ENCODE data around the gene CPNE5.

CPNE5 gene

DNA sequence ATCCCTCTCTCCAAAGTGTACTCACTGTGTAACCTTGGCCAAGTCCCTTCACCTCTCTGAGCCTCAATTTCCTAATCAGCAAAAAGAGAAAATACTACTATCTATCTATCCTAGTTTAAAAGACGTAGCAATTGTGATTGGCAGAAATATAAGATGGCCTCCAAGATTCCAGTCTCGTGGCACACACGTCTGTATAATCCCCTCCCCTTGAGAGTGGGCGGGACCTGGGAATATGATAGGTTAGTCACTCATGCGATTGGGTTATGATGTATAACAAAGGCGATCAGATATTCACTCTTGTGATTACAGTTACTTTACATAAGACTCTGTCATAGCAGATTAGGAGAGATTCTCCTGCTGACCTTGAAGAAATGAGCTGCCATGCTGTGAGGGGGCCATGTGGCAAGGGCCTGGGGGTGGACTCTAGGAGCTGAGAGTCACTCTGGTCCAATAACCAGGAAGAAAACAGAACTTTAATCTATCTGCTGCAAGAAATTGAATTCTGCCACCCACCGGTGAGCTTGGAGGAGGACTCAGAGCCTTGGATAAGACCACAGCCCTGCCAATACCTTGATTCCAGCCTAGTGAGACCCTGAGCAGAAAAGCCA, 6.0 kb downstream of the CPNE5 start:
- H3K27me3 ChIP-seq (ENCODE audit: insufficient read depth, low read length) = peaks cover 5% of the 10 kb centered on the region
- H3K4me1 ChIP-seq (ENCODE audit: control insufficient read depth, insufficient read depth, low read length, unreplicated experiment) = no peaks in the 10 kb centered on the region
- H3K4me3 ChIP-seq (ENCODE audit: low read depth, low read length) = no peak overlapping the region
- no peak overlapping the region for H3K27ac ChIP-seq (ENCODE audit: low read depth, low read length)
- H3K36me3 ChIP-seq (ENCODE audit: insufficient read depth, low read length) = no peaks in the 10 kb centered on the region
- H3K79me2 ChIP-seq (ENCODE audit: control insufficient read depth, insufficient read depth, low read length, unreplicated experiment) = no peaks in the 10 kb centered on the region
- H2AFZ ChIP-seq (ENCODE audit: low read length, unreplicated experiment) = no peak overlapping the region

DNA sequence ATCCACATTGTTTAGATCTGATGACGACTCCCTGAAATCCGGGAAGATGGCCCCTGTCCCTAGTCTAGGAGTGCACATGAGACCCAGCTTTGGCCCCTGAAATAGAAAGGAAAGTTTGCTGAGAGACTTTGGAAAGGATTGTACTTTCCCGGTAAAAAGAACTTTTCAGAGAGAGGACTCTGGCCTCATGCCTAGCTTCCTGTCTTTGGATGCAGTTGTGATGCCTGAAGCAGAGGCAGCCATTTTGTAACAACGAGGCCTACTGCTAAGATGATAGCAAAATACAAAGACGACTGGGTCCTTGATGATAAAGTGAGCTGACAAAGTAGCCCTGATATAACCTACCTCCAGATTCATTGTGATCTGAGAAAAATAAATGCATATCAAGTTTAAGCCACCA, 6.9 kb downstream of the CPNE5 start:
- peaks cover 7% of the 10 kb centered on the region for H3K4me1 ChIP-seq (ENCODE audit: control insufficient read depth, insufficient read depth, low read length, unreplicated experiment)
- no peak overlapping the region for H3K4me3 ChIP-seq (ENCODE audit: low read depth, low read length)
- H2AFZ ChIP-seq (ENCODE audit: low read length, unreplicated experiment) = no peak overlapping the region
- no peak overlapping the region for H3K27ac ChIP-seq (ENCODE audit: low read depth, low read length)
- H3K79me2 ChIP-seq (ENCODE audit: control insufficient read depth, insufficient read depth, low read length, unreplicated experiment) = no peaks in the 10 kb centered on the region
- no peaks in the 10 kb centered on the region; the same call in 1 of the 2 replicates for H3K27me3 ChIP-seq (ENCODE audit: insufficient read depth, low read length)
- H3K36me3 ChIP-seq (ENCODE audit: insufficient read depth, low read length) = no peaks in the 10 kb centered on the region

DNA sequence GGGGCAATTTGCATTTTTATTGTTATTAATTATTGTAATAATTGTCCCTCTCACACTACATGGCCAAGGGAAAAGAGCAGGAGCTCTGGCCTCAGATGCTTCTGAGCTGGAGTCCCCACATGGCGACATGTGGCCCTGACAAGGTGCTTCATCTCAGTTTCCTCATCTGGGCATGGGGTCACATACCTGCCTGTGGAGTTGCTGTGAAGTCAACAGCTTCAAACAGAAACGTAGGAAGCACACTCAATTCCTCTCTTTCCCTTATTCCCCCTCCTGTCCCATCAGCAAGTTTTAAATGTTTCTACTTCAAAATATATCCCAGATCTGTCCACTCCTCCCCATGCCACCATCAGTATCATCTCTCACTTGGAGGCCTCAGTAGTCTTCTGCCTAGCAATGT, 8.7 kb downstream of the CPNE5 start:
- H3K4me1 ChIP-seq (ENCODE audit: control insufficient read depth, insufficient read depth, low read length, unreplicated experiment) = peaks cover 19% of the 10 kb centered on the region
- H2AFZ ChIP-seq (ENCODE audit: low read length, unreplicated experiment) = no peak overlapping the region
- no peaks in the 10 kb centered on the region for H3K36me3 ChIP-seq (ENCODE audit: insufficient read depth, low read length)
- H3K79me2 ChIP-seq (ENCODE audit: control insufficient read depth, insufficient read depth, low read length, unreplicated experiment) = no peaks in the 10 kb centered on the region
- no peak overlapping the region for H3K4me3 ChIP-seq (ENCODE audit: low read depth, low read length)
- no peaks in the 10 kb centered on the region for H3K27me3 ChIP-seq (ENCODE audit: insufficient read depth, low read length)
- H3K27ac ChIP-seq (ENCODE audit: low read depth, low read length) = no peak overlapping the region

DNA sequence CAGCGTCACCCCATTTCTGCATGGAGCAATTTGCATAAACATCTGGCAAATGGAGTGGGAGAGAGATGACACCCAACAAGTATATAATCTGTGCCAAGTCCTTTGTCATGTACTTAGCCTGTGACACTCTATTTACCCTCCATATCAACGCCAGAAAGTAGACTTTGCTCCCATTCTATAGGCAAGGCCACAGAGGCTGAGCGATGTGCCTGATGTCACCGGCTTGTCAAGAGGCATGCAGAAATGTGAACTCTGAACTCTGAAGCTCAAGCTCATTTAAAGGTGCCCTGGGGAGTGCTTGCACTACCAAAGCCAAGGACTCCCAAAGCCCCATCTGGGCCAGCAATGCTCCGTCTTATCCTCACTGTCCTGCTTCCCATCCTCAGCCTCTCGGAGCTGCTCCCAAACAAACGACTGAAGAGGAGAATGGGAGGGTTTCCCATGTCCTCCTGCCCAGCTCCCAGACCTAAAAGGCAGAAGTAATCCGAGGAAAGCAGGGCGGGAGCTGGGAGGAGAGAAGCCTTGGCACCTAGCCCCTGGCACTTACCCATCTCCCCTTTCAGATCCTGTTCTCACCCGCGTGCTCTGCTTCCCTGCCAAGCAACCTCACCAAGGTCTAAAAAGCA, 9.2 kb downstream of the CPNE5 start:
- no peak overlapping the region for H3K27ac ChIP-seq (ENCODE audit: low read depth, low read length)

DNA sequence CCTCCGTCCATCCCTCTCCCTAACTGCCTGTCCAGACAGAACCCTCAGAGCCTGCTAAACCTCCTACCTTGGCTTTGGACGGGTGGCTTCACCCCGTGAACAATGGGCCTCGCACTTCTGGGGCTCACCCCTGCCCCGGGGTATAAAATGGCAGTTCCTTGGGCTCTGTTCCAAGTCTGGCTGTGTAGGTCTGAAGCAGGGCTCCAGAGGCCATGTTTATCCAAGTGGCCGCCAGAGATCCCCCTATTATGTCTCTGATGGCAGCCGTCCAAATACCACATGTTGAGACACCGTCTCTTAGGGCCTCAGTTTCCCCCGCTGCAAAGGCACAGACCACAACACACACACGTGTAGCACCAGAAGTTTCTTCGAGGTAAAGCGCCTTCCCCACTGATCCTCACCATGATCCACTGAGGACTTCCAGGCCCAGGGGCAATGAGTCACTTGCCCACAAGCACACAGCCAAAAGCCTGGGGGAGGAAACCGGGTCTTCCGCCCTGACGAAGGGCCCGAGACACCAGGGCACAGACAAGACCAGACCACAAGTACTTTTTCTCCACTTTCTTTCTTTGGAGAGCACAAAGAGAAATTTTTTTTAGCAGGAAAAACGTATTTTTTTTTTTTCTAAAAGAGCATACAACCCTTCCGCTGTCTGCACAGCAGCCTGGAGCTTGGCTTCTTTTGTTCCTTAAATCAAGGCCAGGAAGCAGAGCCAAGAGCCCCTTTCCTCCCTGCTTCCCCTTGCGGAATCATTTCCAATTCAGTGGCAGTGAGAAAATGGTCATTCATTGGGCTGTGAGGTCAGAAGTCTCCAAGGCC, 11.8 kb downstream of the CPNE5 start:
- peak overlapping the region; percentile 88 for H2AFZ ChIP-seq (ENCODE audit: low read length, unreplicated experiment)
- peak overlapping the region; percentile 43 for H3K27ac ChIP-seq (ENCODE audit: low read depth, low read length)
- no peaks in the 10 kb centered on the region for H3K27me3 ChIP-seq (ENCODE audit: insufficient read depth, low read length)
- H3K79me2 ChIP-seq (ENCODE audit: control insufficient read depth, insufficient read depth, low read length, unreplicated experiment) = no peaks in the 10 kb centered on the region
- H3K4me1 ChIP-seq (ENCODE audit: control insufficient read depth, insufficient read depth, low read length, unreplicated experiment) = peaks cover 19% of the 10 kb centered on the region
- no peaks in the 10 kb centered on the region for H3K36me3 ChIP-seq (ENCODE audit: insufficient read depth, low read length)
- no peak overlapping the region for H3K4me3 ChIP-seq (ENCODE audit: low read depth, low read length)

More for the DNA sequence above, 9.2 kb downstream of the CPNE5 start:
- H3K27me3 ChIP-seq (ENCODE audit: insufficient read depth, low read length) = no peaks in the 10 kb centered on the region
- H3K4me1 ChIP-seq (ENCODE audit: control insufficient read depth, insufficient read depth, low read length, unreplicated experiment) = peaks cover 19% of the 10 kb centered on the region
- no peaks in the 10 kb centered on the region for H3K79me2 ChIP-seq (ENCODE audit: control insufficient read depth, insufficient read depth, low read length, unreplicated experiment)
- H3K4me3 ChIP-seq (ENCODE audit: low read depth, low read length) = no peak overlapping the region
- H2AFZ ChIP-seq (ENCODE audit: low read length, unreplicated experiment) = no peak overlapping the region
- no peaks in the 10 kb centered on the region for H3K36me3 ChIP-seq (ENCODE audit: insufficient read depth, low read length)

DNA sequence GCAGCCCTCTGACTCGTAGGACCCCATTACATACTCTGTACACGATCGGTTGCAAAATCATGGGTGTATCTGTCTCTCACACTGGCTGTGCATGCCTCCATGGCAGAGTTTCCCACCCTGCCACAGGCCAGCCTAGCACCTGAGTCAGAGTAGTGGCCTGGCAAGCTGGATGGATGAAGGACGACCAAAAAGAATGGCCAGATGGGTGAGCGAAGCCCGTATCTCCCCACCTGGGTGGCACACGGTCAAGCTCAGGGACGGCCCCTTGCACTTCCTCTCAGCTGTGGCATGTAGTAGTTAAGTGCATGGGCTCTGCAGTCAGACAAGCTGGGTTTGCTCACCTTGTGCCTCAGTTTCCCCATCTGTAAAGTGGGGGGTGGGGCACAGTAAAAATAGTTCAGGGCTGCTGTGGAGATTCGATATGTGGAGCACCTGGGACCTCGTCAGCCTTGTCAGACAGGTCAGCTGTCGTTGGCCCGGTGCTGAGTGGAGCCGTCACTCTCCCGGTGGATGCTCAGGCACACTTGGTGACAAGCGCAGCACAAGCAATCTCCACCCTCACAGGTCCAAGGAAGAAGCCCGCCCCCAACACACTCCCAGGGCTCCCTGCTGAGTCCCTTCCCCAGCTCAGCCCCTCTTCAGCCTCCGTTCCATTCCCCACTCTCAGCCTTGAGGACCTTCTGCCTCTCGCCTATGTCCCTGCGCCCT, 12.6 kb downstream of the CPNE5 start:
- Histone ChIP-seq H3K27me3 (ENCODE audit: insufficient read depth, low read length) (no peaks in the 10 kb centered on the region), H3K4me1 (ENCODE audit: control insufficient read depth, insufficient read depth, low read length, unreplicated experiment) (peaks cover 19% of the 10 kb centered on the region), H3K79me2 (ENCODE audit: control insufficient read depth, insufficient read depth, low read length, unreplicated experiment) (no peaks in the 10 kb centered on the region), H3K36me3 (ENCODE audit: insufficient read depth, low read length) (no peaks in the 10 kb centered on the region), H2AFZ (ENCODE audit: low read length, unreplicated experiment) (peak overlapping the region; percentile 88), H3K4me3 (ENCODE audit: low read depth, low read length) (no peak overlapping the region), H3K27ac (ENCODE audit: low read depth, low read length) (no peak overlapping the region)

DNA sequence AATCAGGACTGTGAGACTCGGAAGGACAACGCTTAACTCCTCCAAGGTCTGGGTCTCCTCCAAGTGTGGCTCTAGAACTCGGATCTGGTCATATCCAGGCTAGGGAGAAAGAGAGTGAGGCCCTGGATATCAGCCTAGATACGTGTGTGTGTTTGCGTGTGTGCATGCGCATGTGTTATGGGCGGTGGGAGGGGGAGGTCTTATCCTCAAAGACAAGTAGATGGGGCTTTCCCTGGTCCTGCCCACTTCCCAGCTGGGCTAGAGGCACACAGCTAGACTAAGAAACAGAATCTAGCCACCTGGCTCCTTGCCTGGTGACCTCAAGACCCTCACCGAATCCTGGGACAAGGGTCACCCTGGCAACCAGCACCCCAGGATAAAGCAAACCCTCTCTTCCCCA, 13.2 kb downstream of the CPNE5 start:
- Histone ChIP-seq H3K27me3 (ENCODE audit: insufficient read depth, low read length) (no peaks in the 10 kb centered on the region), H3K36me3 (ENCODE audit: insufficient read depth, low read length) (no peaks in the 10 kb centered on the region)

DNA sequence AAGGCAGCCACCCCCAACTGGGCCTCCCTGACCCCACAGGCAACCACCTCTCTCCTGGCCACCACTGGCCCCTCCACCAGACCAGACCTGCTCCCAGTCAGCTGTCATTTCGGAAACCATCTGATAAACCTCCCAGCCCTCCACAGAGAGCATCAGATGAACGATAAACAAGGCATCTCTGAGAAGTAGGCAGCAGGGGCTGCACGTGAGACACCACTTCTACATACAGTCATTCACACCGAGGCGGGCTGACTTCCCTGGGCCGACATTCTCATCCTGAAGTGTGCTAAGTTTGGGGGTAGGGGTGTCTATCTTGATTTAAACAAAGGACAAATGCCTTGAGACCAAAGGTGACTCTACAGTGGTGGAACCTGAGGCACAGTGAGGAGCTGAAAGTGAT, 13.8 kb downstream of the CPNE5 start:
- no peaks in the 10 kb centered on the region for H3K27me3 ChIP-seq (ENCODE audit: insufficient read depth, low read length)
- H2AFZ ChIP-seq (ENCODE audit: low read length, unreplicated experiment) = no peak overlapping the region
- peaks cover 26% of the 10 kb centered on the region for H3K4me1 ChIP-seq (ENCODE audit: control insufficient read depth, insufficient read depth, low read length, unreplicated experiment)

More for the DNA sequence above, 13.2 kb downstream of the CPNE5 start:
- no peaks in the 10 kb centered on the region for H3K79me2 ChIP-seq (ENCODE audit: control insufficient read depth, insufficient read depth, low read length, unreplicated experiment)
- H3K4me3 ChIP-seq (ENCODE audit: low read depth, low read length) = no peak overlapping the region
- peaks cover 23% of the 10 kb centered on the region for H3K4me1 ChIP-seq (ENCODE audit: control insufficient read depth, insufficient read depth, low read length, unreplicated experiment)
- no peak overlapping the region for H3K27ac ChIP-seq (ENCODE audit: low read depth, low read length)
- no peak overlapping the region for H2AFZ ChIP-seq (ENCODE audit: low read length, unreplicated experiment)

DNA sequence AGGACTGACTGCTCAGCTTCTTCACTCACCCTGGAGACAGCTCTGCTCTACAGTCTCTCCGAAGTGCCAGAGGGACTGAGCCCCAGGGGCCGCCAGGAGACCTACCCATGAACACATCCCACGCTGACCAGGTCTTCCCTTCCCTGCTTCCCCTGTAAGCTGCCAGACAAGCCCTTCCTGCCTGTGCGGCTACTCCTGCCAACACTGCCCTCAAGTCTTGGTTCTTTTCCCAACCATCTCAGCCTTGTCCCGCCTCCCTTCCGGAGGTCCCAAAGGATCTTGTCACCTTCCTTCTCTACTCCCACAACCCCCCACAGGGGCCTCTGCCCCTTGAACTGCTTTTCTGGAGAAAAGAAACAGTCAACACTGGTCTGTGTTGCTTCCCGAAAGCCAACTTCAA, 15.0 kb downstream of the CPNE5 start:
- Histone ChIP-seq H3K4me1 (ENCODE audit: control insufficient read depth, insufficient read depth, low read length, unreplicated experiment) (peaks cover 26% of the 10 kb centered on the region), H3K36me3 (ENCODE audit: insufficient read depth, low read length) (no peaks in the 10 kb centered on the region), H3K4me3 (ENCODE audit: low read depth, low read length) (no peak overlapping the region), H3K27me3 (ENCODE audit: insufficient read depth, low read length) (no peaks in the 10 kb centered on the region), H3K79me2 (ENCODE audit: control insufficient read depth, insufficient read depth, low read length, unreplicated experiment) (no peaks in the 10 kb centered on the region), H3K27ac (ENCODE audit: low read depth, low read length) (no peak overlapping the region), H2AFZ (ENCODE audit: low read length, unreplicated experiment) (no peak overlapping the region)

More for the DNA sequence above, 13.8 kb downstream of the CPNE5 start:
- H3K36me3 ChIP-seq (ENCODE audit: insufficient read depth, low read length) = no peaks in the 10 kb centered on the region
- no peaks in the 10 kb centered on the region for H3K79me2 ChIP-seq (ENCODE audit: control insufficient read depth, insufficient read depth, low read length, unreplicated experiment)
- H3K27ac ChIP-seq (ENCODE audit: low read depth, low read length) = no peak overlapping the region
- H3K4me3 ChIP-seq (ENCODE audit: low read depth, low read length) = no peak overlapping the region

DNA sequence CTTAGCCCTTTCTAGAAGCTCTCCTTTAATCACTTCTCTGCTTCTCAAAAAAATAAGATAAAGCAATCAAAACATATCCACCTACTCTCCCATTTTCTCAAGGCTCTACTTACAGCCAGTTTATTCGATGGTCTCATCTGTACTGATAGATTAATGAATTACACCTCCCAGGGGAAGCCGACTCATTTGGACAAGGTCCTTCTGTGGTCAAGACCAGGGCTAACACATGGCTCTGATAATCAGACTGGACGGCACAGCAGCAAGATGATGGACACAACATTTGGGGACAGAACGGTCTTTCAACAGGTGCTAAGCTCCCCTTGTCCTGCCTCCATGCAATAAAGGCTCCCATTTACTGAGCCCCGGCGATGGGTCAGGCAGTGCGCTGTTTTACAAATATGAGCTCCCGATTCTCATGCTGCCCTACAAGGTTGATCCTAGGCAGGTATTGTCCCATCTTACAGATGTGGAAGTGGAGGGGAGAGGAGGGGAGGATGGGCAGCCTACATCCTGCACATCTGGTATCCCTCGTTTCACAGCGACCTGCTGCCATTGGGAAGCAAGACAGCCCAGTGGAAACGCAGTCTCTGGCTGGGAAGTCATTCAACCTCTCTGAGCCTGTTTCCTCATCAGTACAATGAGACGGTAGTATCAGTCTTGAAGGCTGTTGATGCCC, 15.7 kb downstream of the CPNE5 start:
- H3K4me1 ChIP-seq (ENCODE audit: control insufficient read depth, insufficient read depth, low read length, unreplicated experiment) = peaks cover 26% of the 10 kb centered on the region

More for the DNA sequence above, 15.7 kb downstream of the CPNE5 start:
- no peaks in the 10 kb centered on the region for H3K79me2 ChIP-seq (ENCODE audit: control insufficient read depth, insufficient read depth, low read length, unreplicated experiment)
- no peak overlapping the region for H3K27ac ChIP-seq (ENCODE audit: low read depth, low read length)
- H3K36me3 ChIP-seq (ENCODE audit: insufficient read depth, low read length) = no peaks in the 10 kb centered on the region
- H2AFZ ChIP-seq (ENCODE audit: low read length, unreplicated experiment) = no peak overlapping the region
- no peak overlapping the region for H3K4me3 ChIP-seq (ENCODE audit: low read depth, low read length)
- no peaks in the 10 kb centered on the region for H3K27me3 ChIP-seq (ENCODE audit: insufficient read depth, low read length)

Measured in ACC112 (cell line).